ENCODE results near the gene TMEM45A. TPM values are rescaled to one million over a fixed set of nuclear protein-coding genes. Genes with fewer than 3 reads are reported as not detected.

The TMEM45A gene
- total and polyA plus RNA-seq, 2 donors (not counting 3 experiments of a cell fraction or from before 2014, with no cell fraction given), result 5.6 to 8.6 TPM

GRCh38 chr3:100590114-100590839 lies 97.9 kb downstream of the TMEM45A start:
- no peaks in the 10 kb centered on the region for H3K9me3 ChIP-seq (replicated peaks; ENCODE audit: control insufficient read depth, insufficient read depth, low read length)
- no peaks in the 10 kb centered on the region for H3K36me3 ChIP-seq (ENCODE audit: control insufficient read depth in 2 of 2, extremely low read depth in 1 of 2, insufficient read depth in 2 of 2, low read length in 2 of 2)
- FAIRE-seq, result peak; percentile 96
- ChIA-PET CTCF (interaction anchor here (0.6 to 9.2 kb wide), 41 partner anchors 10 to 758 kb away, joined by 3 to 292 read pairs (median 4); partner anchors contain the start of genes LNP1, NIT2, TBC1D23 and TMEM45A), POLR2A (no interaction called here)
- peaks cover 0 to 2% of the 10 kb centered on the region in 2 experiments for H3K27me3 ChIP-seq (ENCODE audit: control insufficient read depth in 2 of 2, insufficient read depth in 2 of 2, low read length in 2 of 2)
- TF ChIP-seq POLR2A (IDR thresholded peaks at IDR 0.05; ENCODE audit: low read depth, low read length) (no peak), CTCF (IDR thresholded peaks at IDR 0.05; ENCODE audit: extremely low read depth in 1 of 2, insufficient read depth in 1 of 2, low read depth in 1 of 2, low read length in 2 of 2) (peak; percentile 68 to 76), POLR2AphosphoS5 (IDR thresholded peaks at IDR 0.05; ENCODE audit: insufficient read depth, low read depth, low read length) (no peak), FOS (IDR thresholded peaks at IDR 0.05; ENCODE audit: borderline replicate concordance, insufficient read depth, low read length) (no peak)
- peak overlapping the region; percentile 95 for H2AFZ ChIP-seq (ENCODE audit: low read depth, low read length)
- dilution Hi-C loops (cut with MboI; ENCODE audit: extremely low pct_ligation_motif_present, low sequenced_read_pairs), result no loop called here
- BruUV-seq (replicated peaks), result no TSS peak
- no peaks in the 10 kb centered on the region for H3K9me1 ChIP-seq (replicated peaks; ENCODE audit: control insufficient read depth, extremely low read depth, insufficient read depth, low read length)
- peak overlapping the region; percentile 14 for H3K9ac ChIP-seq (replicated peaks; ENCODE audit: extremely low read depth, insufficient read depth, low read length)
- DNase-seq (ENCODE audit: low read depth, low spot score), result peak; percentile 80
- peak overlapping the region; percentile 88 for H3K4me2 ChIP-seq (ENCODE audit: insufficient read depth, low read length)
- H3K79me2 ChIP-seq (ENCODE audit: control insufficient read depth, insufficient read depth, low read length), result no peaks in the 10 kb centered on the region
- H3K27ac ChIP-seq (ENCODE audit: insufficient read depth, low read depth, low read length), result no peak overlapping the region
- intact Hi-C loops (cut with micrococcal nuclease), result loop anchor here (1.0 to 10.0 kb wide), 4 partner anchors 127 to 757 kb away; no protein-coding TSS in a partner anchor
- no peaks in the 10 kb centered on the region for H4K20me1 ChIP-seq (replicated peaks; ENCODE audit: control insufficient read depth, extremely low read depth, insufficient read depth, low read length)
- peaks cover 3% of the 10 kb centered on the region for H3K4me1 ChIP-seq (ENCODE audit: control insufficient read depth, extremely low read depth, insufficient read depth, low read length)
- peak overlapping the region in 1 of 3 experiments; percentile 44 for H3K4me3 ChIP-seq (replicated peaks in 1 of 3; ENCODE audit: insufficient read depth in 1 of 3, low read depth in 1 of 3, low read length in 3 of 3)

- H3K4me3 ChIP-seq (replicated peaks in 1 of 3; ENCODE audit: insufficient read depth in 1 of 3, low read depth in 1 of 3, low read length in 3 of 3), result no peak overlapping the region
- H3K27ac ChIP-seq (ENCODE audit: insufficient read depth, low read depth, low read length), result no peak overlapping the region
- H3K9me3 ChIP-seq (replicated peaks; ENCODE audit: control insufficient read depth, insufficient read depth, low read length), result no peaks in the 10 kb centered on the region
- ChIA-PET POLR2A (no interaction called here), CTCF (interaction anchor here (0.8 to 9.2 kb wide), 14 partner anchors 10 to 759 kb away, joined by 3 to 292 read pairs (median 8); partner anchors contain the start of gene TMEM45A)
- H3K79me2 ChIP-seq (ENCODE audit: control insufficient read depth, insufficient read depth, low read length), result no peaks in the 10 kb centered on the region
- peaks cover 0 to 2% of the 10 kb centered on the region in 2 experiments for H3K27me3 ChIP-seq (ENCODE audit: control insufficient read depth in 2 of 2, insufficient read depth in 2 of 2, low read length in 2 of 2)
- no peak for FAIRE-seq
- TF ChIP-seq CTCF (IDR thresholded peaks at IDR 0.05; ENCODE audit: extremely low read depth in 1 of 2, insufficient read depth in 1 of 2, low read depth in 1 of 2, low read length in 2 of 2) (no peak), POLR2AphosphoS5 (IDR thresholded peaks at IDR 0.05; ENCODE audit: insufficient read depth, low read depth, low read length) (no peak), POLR2A (IDR thresholded peaks at IDR 0.05; ENCODE audit: low read depth, low read length) (no peak), JUN (IDR thresholded peaks at IDR 0.05; ENCODE audit: borderline replicate concordance, insufficient read depth, insufficient read length, low read depth) (no peak), GATA2 (IDR thresholded peaks at IDR 0.05; ENCODE audit: insufficient read depth, insufficient read length, low read depth, low read length) (no peak), FOS (IDR thresholded peaks at IDR 0.05; ENCODE audit: borderline replicate concordance, insufficient read depth, low read length) (no peak), MAX (IDR thresholded peaks at IDR 0.05; ENCODE audit: insufficient read depth, insufficient read length) (no peak), MYC (IDR thresholded peaks at IDR 0.05; ENCODE audit: low read depth, low read length) (no peak), EZH2 (IDR thresholded peaks at IDR 0.05; ENCODE audit: borderline replicate concordance, low read depth, low read length, severe bottlenecking) (no peak)
- H3K9ac ChIP-seq (replicated peaks; ENCODE audit: extremely low read depth, insufficient read depth, low read length), result no peak overlapping the region
- H3K4me2 ChIP-seq (ENCODE audit: insufficient read depth, low read length), result no peak overlapping the region
- H2AFZ ChIP-seq (ENCODE audit: low read depth, low read length), result no peak overlapping the region
- H3K9me1 ChIP-seq (replicated peaks; ENCODE audit: control insufficient read depth, extremely low read depth, insufficient read depth, low read length), result no peaks in the 10 kb centered on the region
- no peaks in the 10 kb centered on the region for H4K20me1 ChIP-seq (replicated peaks; ENCODE audit: control insufficient read depth, extremely low read depth, insufficient read depth, low read length)
- peaks cover 3% of the 10 kb centered on the region for H3K4me1 ChIP-seq (ENCODE audit: control insufficient read depth, extremely low read depth, insufficient read depth, low read length)
- DNase-seq (ENCODE audit: low read depth, low spot score), result no peak
- BruUV-seq (replicated peaks), result no TSS peak
- no peaks in the 10 kb centered on the region for H3K36me3 ChIP-seq (ENCODE audit: control insufficient read depth in 2 of 2, extremely low read depth in 1 of 2, insufficient read depth in 2 of 2, low read length in 2 of 2)
- intact Hi-C loops (cut with micrococcal nuclease) (loop anchor here (1.0 to 10.0 kb wide), 4 partner anchors 127 to 757 kb away; no protein-coding TSS in a partner anchor), dilution Hi-C loops (cut with MboI; ENCODE audit: extremely low pct_ligation_motif_present, low sequenced_read_pairs) (no loop called here)
Observed at GRCh38 chr3:100590840-100591147, 98.4 kb downstream of the TMEM45A start.
